ENCODE results near the gene POLDIP2. TPM values are rescaled to one million over a fixed set of nuclear protein-coding genes. Genes with fewer than 3 reads are reported as not detected.

POLDIP2 gene
- total and polyA plus RNA-seq, 9 of the 15 experiments (the other 6 are each of a cell fraction or from before 2014, with no cell fraction given) = 22.0 to 137 (median 104) TPM

GRCh38 chr17:28339431-28339830, 17.9 kb downstream of the POLDIP2 start:
- TF ChIP-seq CREB3L1 (IDR thresholded peaks at IDR 0.05; ENCODE audit: borderline replicate concordance, low read depth) = no peak
- TF ChIP-seq MAFF (IDR thresholded peaks at IDR 0.05; ENCODE audit: low read length) = no peak
- no peak for TF ChIP-seq MEF2D (tag; conservative IDR thresholded peaks at IDR 0.05; ENCODE audit: low read depth)
- TF ChIP-seq ZNF280B (CRISPR knock-in tag; IDR thresholded peaks at IDR 0.05) = no peak
- TF ChIP-seq ATF6 (CRISPR knock-in tag; IDR thresholded peaks at IDR 0.05) = no peak
- no peak for TF ChIP-seq BMI1 (IDR thresholded peaks at IDR 0.05; ENCODE audit: low read length)
- no peak for TF ChIP-seq MED1 (CRISPR knock-in tag; IDR thresholded peaks at IDR 0.05; ENCODE audit: borderline replicate concordance)
- TF ChIP-seq RNF2 (IDR thresholded peaks at IDR 0.05) = no peak
- no peak for TF ChIP-seq PML (IDR thresholded peaks at IDR 0.05; ENCODE audit: low read length)
- TF ChIP-seq ZKSCAN1 (IDR thresholded peaks at IDR 0.05; ENCODE audit: low read depth, low read length) = no peak
- no peak for TF ChIP-seq PTBP1 (IDR thresholded peaks at IDR 0.05; ENCODE audit: low read depth, low read length)
- TF ChIP-seq HDAC6 (IDR thresholded peaks at IDR 0.05; ENCODE audit: low read depth, low read length) = no peak
- TF ChIP-seq SNRNP70 (optimal IDR thresholded peaks at IDR 0.05; ENCODE audit: low read depth, low read length) = no peak
- TF ChIP-seq MCM2 (IDR thresholded peaks at IDR 0.05; ENCODE audit: low read depth) = no peak
- no peak for TF ChIP-seq HOXB6 (CRISPR knock-in tag; IDR thresholded peaks at IDR 0.05; ENCODE audit: borderline replicate concordance)
- no peak for TF ChIP-seq ZEB2 (IDR thresholded peaks at IDR 0.05)
- TF ChIP-seq ZC3H11A (IDR thresholded peaks at IDR 0.05; ENCODE audit: low read depth, low read length) = no peak
- no peak for ATAC-seq
- Histone ChIP-seq H3K4me3 (no peak overlapping the region), H3K9ac (ENCODE audit: insufficient read depth in 1 of 2, low read depth in 2 of 2, low read length in 2 of 2) (peak overlapping the region in 1 of 2 experiments; percentile 62; a peak in 1 of 4 replicates), H3K27me3 (ENCODE audit: control insufficient read depth in 2 of 2, insufficient read depth in 2 of 2, low read length in 2 of 2) (no peaks in the 10 kb centered on the region), H3K9me1 (ENCODE audit: control insufficient read depth, insufficient read depth, low read length) (peaks cover 2% of the 10 kb centered on the region), H4K20me1 (replicated peaks; ENCODE audit: control insufficient read depth, insufficient read depth, low read length) (peaks cover 8% of the 10 kb centered on the region; the same call in 1 of the 2 replicates), H3K36me3 (ENCODE audit: control insufficient read depth, insufficient read depth, low read length) (peaks cover 42% of the 10 kb centered on the region), H3K4me2 (ENCODE audit: insufficient read depth, low read length) (no peak overlapping the region), H3K27ac (ENCODE audit: extremely low read depth, low read depth, low read length) (no peak overlapping the region), H3K4me1 (replicated peaks in 1 of 2; ENCODE audit: control insufficient read depth in 2 of 2, insufficient read depth in 2 of 2, low read length in 2 of 2) (peaks cover 12 to 22% of the 10 kb centered on the region in 2 experiments; a peak in 4 of 5 replicates), H2AFZ (ENCODE audit: low read depth, low read length) (no peak overlapping the region), H3K9me3 (replicated peaks; ENCODE audit: control insufficient read depth, insufficient read depth, low read depth, low read length) (no peaks in the 10 kb centered on the region), H3K79me2 (ENCODE audit: control insufficient read depth, insufficient read depth, low read length) (peaks cover 27% of the 10 kb centered on the region)
- no peak for DNase-seq (ENCODE audit: extremely low read depth in 1 of 4, low spot score in 3 of 4)
- no peak for FAIRE-seq
- CTCF ChIA-PET (ENCODE audit: low intra/inter-chr PET ratio) = no interaction called here
- intact Hi-C loops (cut with micrococcal nuclease) = no loop called here
- no TSS peak for BruUV-seq (replicated peaks)
- in situ Hi-C loops (cut with MboI) = no loop called here
- POLR2A ChIA-PET = interaction anchor here (1.5 kb wide), 1 partner anchor 11 kb away, joined by 8 read pairs; no protein-coding TSS in a partner anchor
- 79% methylated on average over 13 of the region's 15 CpGs for WGBS (ENCODE audit: insufficient coverage, low coverage, missing lambda C conversion rate)

All from K562 (cell line).